ENCODE data around the gene TTLL4. TPM values are rescaled to one million over a fixed set of nuclear protein-coding genes. Genes with fewer than 3 reads are reported as not detected.

The TTLL4 gene
- total and polyA plus RNA-seq, 11 donors, result 5.3 to 14.0 (median 6.0) TPM

- DNase-seq (no peak), ATAC-seq (no peak)
- peaks cover 0 to 32% (median 9%) of the 10 kb centered on the region in 12 donors for H3K4me1 ChIP-seq
- WGBS, 4 donors, result 45 to 60% (median 53%) methylated on average over 4 of the region's 4 CpGs
- H3K27me3 ChIP-seq, result no peaks in the 10 kb centered on the region
- H3K36me3 ChIP-seq, result no peaks in the 10 kb centered on the region
- H3K27ac ChIP-seq, result no peak overlapping the region
- no peak overlapping the region for H3K4me3 ChIP-seq
- intact Hi-C loops (cut with DNase I), result no loop called here
- peaks cover 0 to 15% (median 10%) of the 10 kb centered on the region in 12 donors for H3K9me3 ChIP-seq
- TF ChIP-seq POLR2A (IDR thresholded peaks at IDR 0.05), result no peak
- TF ChIP-seq, protein P1, sequence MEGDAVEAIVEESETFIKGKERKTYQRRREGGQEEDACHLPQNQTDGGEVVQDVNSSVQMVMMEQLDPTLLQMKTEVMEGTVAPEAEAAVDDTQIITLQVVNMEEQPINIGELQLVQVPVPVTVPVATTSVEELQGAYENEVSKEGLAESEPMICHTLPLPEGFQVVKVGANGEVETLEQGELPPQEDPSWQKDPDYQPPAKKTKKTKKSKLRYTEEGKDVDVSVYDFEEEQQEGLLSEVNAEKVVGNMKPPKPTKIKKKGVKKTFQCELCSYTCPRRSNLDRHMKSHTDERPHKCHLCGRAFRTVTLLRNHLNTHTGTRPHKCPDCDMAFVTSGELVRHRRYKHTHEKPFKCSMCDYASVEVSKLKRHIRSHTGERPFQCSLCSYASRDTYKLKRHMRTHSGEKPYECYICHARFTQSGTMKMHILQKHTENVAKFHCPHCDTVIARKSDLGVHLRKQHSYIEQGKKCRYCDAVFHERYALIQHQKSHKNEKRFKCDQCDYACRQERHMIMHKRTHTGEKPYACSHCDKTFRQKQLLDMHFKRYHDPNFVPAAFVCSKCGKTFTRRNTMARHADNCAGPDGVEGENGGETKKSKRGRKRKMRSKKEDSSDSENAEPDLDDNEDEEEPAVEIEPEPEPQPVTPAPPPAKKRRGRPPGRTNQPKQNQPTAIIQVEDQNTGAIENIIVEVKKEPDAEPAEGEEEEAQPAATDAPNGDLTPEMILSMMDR (IDR thresholded peaks at IDR 0.05), result no peak
Observed at GRCh38 chr2:218802386-218802994, 91.9 kb downstream of the TTLL4 start.

DNA sequence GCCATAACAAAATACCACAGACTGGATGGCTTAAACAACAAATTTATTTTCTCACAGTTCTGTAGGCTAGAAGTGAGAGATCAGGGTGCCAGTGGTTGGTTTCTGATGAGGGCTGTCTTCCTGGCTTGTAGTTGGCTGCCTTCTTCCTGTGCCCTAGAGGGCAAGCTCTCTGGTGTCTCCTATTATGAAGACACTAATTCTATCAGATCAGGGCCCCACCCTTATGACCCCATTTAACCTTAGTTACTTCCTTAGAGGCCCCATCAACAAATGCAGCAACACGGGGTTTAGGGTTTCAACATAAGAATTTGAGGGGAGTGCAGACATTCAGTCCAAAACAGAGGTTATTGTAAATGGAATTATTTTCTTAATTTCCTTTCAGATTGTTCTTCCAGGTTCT lies 94.2 kb downstream of the TTLL4 start:
- Histone ChIP-seq H3K36me3 (no peaks in the 10 kb centered on the region), H3K27me3 (no peaks in the 10 kb centered on the region), H3K27ac (peak overlapping the region in 5 of 12 donors; percentile 72 to 79 (median 75)), H3K4me1 (peaks cover 0 to 32% (median 7%) of the 10 kb centered on the region in 12 donors), H3K9me3 (peaks cover 0 to 15% (median 10%) of the 10 kb centered on the region in 12 donors), H3K4me3 (no peak overlapping the region)
- TF ChIP-seq, protein P1 (IDR thresholded peaks at IDR 0.05), result no peak
- no peak for TF ChIP-seq POLR2A (IDR thresholded peaks at IDR 0.05)
- intact Hi-C loops (cut with DNase I), result loop anchor here in 1 of 10 donors (5.0 kb wide), 1 partner anchor 93 kb away; the partner anchor contains the start of gene TTLL4
- ATAC-seq (no peak), DNase-seq (no peak)
- WGBS, 4 donors, result 89 to 90% (median 90%) methylated on average over 1 of the region's 1 CpG

Other genes with a start within 250 kb of the TTLL4 start
- gene USP37, start 142.5 kb upstream of the TTLL4 start, total RNA-seq, result 10 to 100 TPM in 1 of 9 donors, 1 to 10 TPM in 8; 5.2 to 10.3 (median 7.8) TPM
- gene USP37, start 142.5 kb upstream of the TTLL4 start, polyA plus RNA-seq, result 1 to 10 TPM; 1.8 to 4.1 TPM
- 10 to 100 TPM; 19.4 to 34.8 (median 23.1) TPM for gene CNOT9, start 142.0 kb upstream of the TTLL4 start, total RNA-seq
- 10 to 100 TPM; 12.2 to 23.3 TPM for gene CNOT9, start 142.0 kb upstream of the TTLL4 start, polyA plus RNA-seq
- 1 to 10 TPM in 4 of 9 donors, under 1 TPM in 5; 0.14 to 1.9 (median 0.67) TPM for gene PLCD4, start 102.9 kb upstream of the TTLL4 start, total RNA-seq
- under 1 TPM; 0.11 to 0.34 TPM for gene PLCD4, start 102.9 kb upstream of the TTLL4 start, polyA plus RNA-seq
- gene ZNF142, start 51.2 kb upstream of the TTLL4 start, total RNA-seq, result 10 to 100 TPM; 18.1 to 46.0 (median 21.8) TPM
- gene ZNF142, start 51.2 kb upstream of the TTLL4 start, polyA plus RNA-seq, result 10 to 100 TPM; 10.4 to 12.6 TPM
- 10 to 100 TPM; 27.3 to 53.2 (median 43.7) TPM for gene BCS1L, start 51.2 kb upstream of the TTLL4 start, total RNA-seq
- gene BCS1L, start 51.2 kb upstream of the TTLL4 start, polyA plus RNA-seq, result 10 to 100 TPM; 43.3 to 54.7 TPM
- gene RNF25, start 38.8 kb upstream of the TTLL4 start, total RNA-seq, result 10 to 100 TPM in 8 of 9 donors, 1 to 10 TPM in 1; 9.7 to 23.8 (median 15.0) TPM
- gene RNF25, start 38.8 kb upstream of the TTLL4 start, polyA plus RNA-seq, result 10 to 100 TPM; 21.0 to 24.0 TPM
- gene STK36, start 38.7 kb upstream of the TTLL4 start, total RNA-seq, result 10 to 100 TPM in 3 of 9 donors, 1 to 10 TPM in 6; 4.7 to 16.2 (median 7.9) TPM
- 1 to 10 TPM; 6.9 to 8.0 TPM for gene STK36, start 38.7 kb upstream of the TTLL4 start, polyA plus RNA-seq
- 10 to 100 TPM in 3 of 9 donors, 1 to 10 TPM in 6; 3.3 to 43.8 (median 7.5) TPM for gene CYP27A1, start 71.3 kb downstream of the TTLL4 start, total RNA-seq
- 1 to 10 TPM; 5.1 to 5.4 TPM for gene CYP27A1, start 71.3 kb downstream of the TTLL4 start, polyA plus RNA-seq
- not detected for gene PRKAG3, start 121.0 kb downstream of the TTLL4 start, total RNA-seq
- gene PRKAG3, start 121.0 kb downstream of the TTLL4 start, polyA plus RNA-seq, result under 1 TPM in 1 of 2 donors, not detected in 1; 0.06 TPM
- gene WNT6, start 149.0 kb downstream of the TTLL4 start, total RNA-seq, result 10 to 100 TPM in 1 of 9 donors, 1 to 10 TPM in 3, under 1 TPM in 5; 0.34 to 13.1 (median 1.00) TPM
- 1 to 10 TPM in 1 of 2 donors, under 1 TPM in 1; 0.44 to 1.4 TPM for gene WNT6, start 149.0 kb downstream of the TTLL4 start, polyA plus RNA-seq
- gene WNT10A, start 170.0 kb downstream of the TTLL4 start, total RNA-seq, result 1 to 10 TPM in 1 of 9 donors, under 1 TPM in 1, not detected in 7; 0.16 to 1.3 TPM
- gene WNT10A, start 170.0 kb downstream of the TTLL4 start, polyA plus RNA-seq, result under 1 TPM in 1 of 2 donors, not detected in 1; 0.08 TPM
- gene CDK5R2, start 248.8 kb downstream of the TTLL4 start, total RNA-seq, result not detected
- not detected for gene CDK5R2, start 248.8 kb downstream of the TTLL4 start, polyA plus RNA-seq